ENCODE data around the gene PEPD.

Gene PEPD

GRCh38 chr19:33446330-33447293 is 75.0 kb downstream of the PEPD start:
- H3K4me3 ChIP-seq (ENCODE audit: low read length), result no peak overlapping the region
- TF ChIP-seq ZNF274 (IDR thresholded peaks at IDR 0.05; ENCODE audit: low read depth, low read length), result no peak

GRCh38 chr19:33445442-33446329 is 75.9 kb downstream of the PEPD start:
- TF ChIP-seq ZNF274 (IDR thresholded peaks at IDR 0.05; ENCODE audit: low read depth, low read length), result no peak
- no peak overlapping the region for H3K4me3 ChIP-seq (ENCODE audit: low read length)

GRCh38 chr19:33444562-33445441 is 76.8 kb downstream of the PEPD start:
- TF ChIP-seq ZNF274 (IDR thresholded peaks at IDR 0.05; ENCODE audit: low read depth, low read length), result no peak
- no peak overlapping the region for H3K4me3 ChIP-seq (ENCODE audit: low read length)

- H3K4me3 ChIP-seq (ENCODE audit: low read length), result no peak overlapping the region
- no peak for TF ChIP-seq ZNF274 (IDR thresholded peaks at IDR 0.05; ENCODE audit: low read depth, low read length)
These were observed 77.7 kb downstream of the PEPD start for GRCh38 chr19:33443638-33444561.

GRCh38 chr19:33442706-33443105 is 78.9 kb downstream of the PEPD start:
- H3K4me3 ChIP-seq (ENCODE audit: low read length), result no peak overlapping the region
- TF ChIP-seq ZNF274 (IDR thresholded peaks at IDR 0.05; ENCODE audit: low read depth, low read length), result no peak

- TF ChIP-seq ZNF274 (IDR thresholded peaks at IDR 0.05; ENCODE audit: low read depth, low read length), result no peak
These were observed 79.8 kb downstream of the PEPD start for GRCh38 chr19:33441828-33442227.

GRCh38 chr19:33441277-33441699 is 80.3 kb downstream of the PEPD start:
- no peak for TF ChIP-seq ZNF274 (IDR thresholded peaks at IDR 0.05; ENCODE audit: low read depth, low read length)
- H3K4me3 ChIP-seq (ENCODE audit: low read length), result no peak overlapping the region

More at GRCh38 chr19:33441828-33442227, 79.8 kb downstream of the PEPD start:
- H3K4me3 ChIP-seq (ENCODE audit: low read length), result no peak overlapping the region

GRCh38 chr19:33440682-33441081 is 80.9 kb downstream of the PEPD start:
- no peak overlapping the region for H3K4me3 ChIP-seq (ENCODE audit: low read length)
- TF ChIP-seq ZNF274 (IDR thresholded peaks at IDR 0.05; ENCODE audit: low read depth, low read length), result no peak

GRCh38 chr19:33440241-33440640 is 81.3 kb downstream of the PEPD start:
- H3K4me3 ChIP-seq (ENCODE audit: low read length), result no peak overlapping the region
- TF ChIP-seq ZNF274 (IDR thresholded peaks at IDR 0.05; ENCODE audit: low read depth, low read length), result no peak

GRCh38 chr19:33438987-33439781 is 82.4 kb downstream of the PEPD start:
- no peak for TF ChIP-seq ZNF274 (IDR thresholded peaks at IDR 0.05; ENCODE audit: low read depth, low read length)
- no peak overlapping the region for H3K4me3 ChIP-seq (ENCODE audit: low read length)

- H3K4me3 ChIP-seq (ENCODE audit: low read length), result no peak overlapping the region
- no peak for TF ChIP-seq ZNF274 (IDR thresholded peaks at IDR 0.05; ENCODE audit: low read depth, low read length)
These were observed 83.5 kb downstream of the PEPD start for GRCh38 chr19:33437821-33438671.
